ENCODE measurements around the gene TTYH1.

Gene TTYH1

DNA sequence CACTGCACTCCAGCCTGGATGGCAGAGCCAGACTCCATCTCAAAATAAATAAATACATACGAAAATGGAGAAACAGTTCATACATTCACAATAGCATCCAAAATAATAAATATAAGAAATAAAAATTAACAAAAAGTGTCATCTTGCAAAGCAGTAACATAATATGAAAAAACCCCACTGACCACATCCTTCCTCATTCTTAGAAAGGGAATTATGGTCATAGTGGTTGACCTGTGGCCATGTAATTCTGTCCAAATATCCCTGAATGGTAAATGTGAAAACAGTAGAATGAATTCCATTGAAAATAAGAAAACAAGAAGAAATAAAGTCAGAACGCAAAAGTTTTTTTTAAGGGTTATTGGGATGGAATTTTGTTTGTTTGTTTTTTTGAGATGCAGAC, 64.8 kb downstream of the TTYH1 start:
- ATAC-seq, result no peak
- no peak for TF ChIP-seq ARNTL (CRISPR knock-in tag; IDR thresholded peaks at IDR 0.05; ENCODE audit: borderline replicate concordance, low read depth)
- no peak for TF ChIP-seq RARB (CRISPR knock-in tag; IDR thresholded peaks at IDR 0.05)
- no peak for TF ChIP-seq ZNF70 (CRISPR knock-in tag; IDR thresholded peaks at IDR 0.05)
- no peak for TF ChIP-seq BACH2 (CRISPR knock-in tag; IDR thresholded peaks at IDR 0.05; ENCODE audit: borderline replicate concordance)
- TF ChIP-seq PPARA (CRISPR knock-in tag; IDR thresholded peaks at IDR 0.05; ENCODE audit: borderline replicate concordance), result no peak
- TF ChIP-seq ZFP30 (CRISPR knock-in tag; IDR thresholded peaks at IDR 0.05), result no peak
- no peak for TF ChIP-seq CSRNP3 (CRISPR knock-in tag; IDR thresholded peaks at IDR 0.05)
- no peak for TF ChIP-seq ZNF8 (CRISPR knock-in tag; IDR thresholded peaks at IDR 0.05)
- TF ChIP-seq ZC3H10 (CRISPR knock-in tag; IDR thresholded peaks at IDR 0.05), result no peak
- no peak for TF ChIP-seq POU6F1 (CRISPR knock-in tag; IDR thresholded peaks at IDR 0.05; ENCODE audit: borderline replicate concordance, low read depth)
- TF ChIP-seq ESRRG (CRISPR knock-in tag; IDR thresholded peaks at IDR 0.05), result no peak
- no peak for TF ChIP-seq TOX (CRISPR knock-in tag; IDR thresholded peaks at IDR 0.05; ENCODE audit: borderline replicate concordance)
- TF ChIP-seq, protein P1, sequence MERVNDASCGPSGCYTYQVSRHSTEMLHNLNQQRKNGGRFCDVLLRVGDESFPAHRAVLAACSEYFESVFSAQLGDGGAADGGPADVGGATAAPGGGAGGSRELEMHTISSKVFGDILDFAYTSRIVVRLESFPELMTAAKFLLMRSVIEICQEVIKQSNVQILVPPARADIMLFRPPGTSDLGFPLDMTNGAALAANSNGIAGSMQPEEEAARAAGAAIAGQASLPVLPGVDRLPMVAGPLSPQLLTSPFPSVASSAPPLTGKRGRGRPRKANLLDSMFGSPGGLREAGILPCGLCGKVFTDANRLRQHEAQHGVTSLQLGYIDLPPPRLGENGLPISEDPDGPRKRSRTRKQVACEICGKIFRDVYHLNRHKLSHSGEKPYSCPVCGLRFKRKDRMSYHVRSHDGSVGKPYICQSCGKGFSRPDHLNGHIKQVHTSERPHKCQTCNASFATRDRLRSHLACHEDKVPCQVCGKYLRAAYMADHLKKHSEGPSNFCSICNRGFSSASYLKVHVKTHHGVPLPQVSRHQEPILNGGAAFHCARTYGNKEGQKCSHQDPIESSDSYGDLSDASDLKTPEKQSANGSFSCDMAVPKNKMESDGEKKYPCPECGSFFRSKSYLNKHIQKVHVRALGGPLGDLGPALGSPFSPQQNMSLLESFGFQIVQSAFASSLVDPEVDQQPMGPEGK (CRISPR knock-in tag; IDR thresholded peaks at IDR 0.05; ENCODE audit: borderline replicate concordance), result no peak

- ATAC-seq, result peak; percentile 70
- no peak for TF ChIP-seq CSDC2 (CRISPR knock-in tag; IDR thresholded peaks at IDR 0.05)
- no peak for TF ChIP-seq ESRRG (CRISPR knock-in tag; IDR thresholded peaks at IDR 0.05)
- TF ChIP-seq TCF4 (CRISPR knock-in tag; IDR thresholded peaks at IDR 0.05; ENCODE audit: borderline replicate concordance), result no peak
- no peak for TF ChIP-seq ZNF8 (CRISPR knock-in tag; IDR thresholded peaks at IDR 0.05)
- TF ChIP-seq RARB (CRISPR knock-in tag; IDR thresholded peaks at IDR 0.05), result no peak
- TF ChIP-seq ZFP30 (CRISPR knock-in tag; IDR thresholded peaks at IDR 0.05), result no peak
- no peak for TF ChIP-seq BACH2 (CRISPR knock-in tag; IDR thresholded peaks at IDR 0.05; ENCODE audit: borderline replicate concordance)
- TF ChIP-seq POU6F1 (CRISPR knock-in tag; IDR thresholded peaks at IDR 0.05; ENCODE audit: borderline replicate concordance, low read depth), result no peak
- TF ChIP-seq, protein P2, sequence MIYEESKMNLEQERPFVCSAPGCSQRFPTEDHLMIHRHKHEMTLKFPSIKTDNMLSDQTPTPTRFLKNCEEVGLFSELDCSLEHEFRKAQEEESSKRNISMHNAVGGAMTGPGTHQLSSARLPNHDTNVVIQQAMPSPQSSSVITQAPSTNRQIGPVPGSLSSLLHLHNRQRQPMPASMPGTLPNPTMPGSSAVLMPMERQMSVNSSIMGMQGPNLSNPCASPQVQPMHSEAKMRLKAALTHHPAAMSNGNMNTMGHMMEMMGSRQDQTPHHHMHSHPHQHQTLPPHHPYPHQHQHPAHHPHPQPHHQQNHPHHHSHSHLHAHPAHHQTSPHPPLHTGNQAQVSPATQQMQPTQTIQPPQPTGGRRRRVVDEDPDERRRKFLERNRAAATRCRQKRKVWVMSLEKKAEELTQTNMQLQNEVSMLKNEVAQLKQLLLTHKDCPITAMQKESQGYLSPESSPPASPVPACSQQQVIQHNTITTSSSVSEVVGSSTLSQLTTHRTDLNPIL (CRISPR knock-in tag; IDR thresholded peaks at IDR 0.05; ENCODE audit: low read depth), result no peak
- no peak for TF ChIP-seq ZFP3 (CRISPR knock-in tag; IDR thresholded peaks at IDR 0.05)
- no peak for TF ChIP-seq GLIS3 (CRISPR knock-in tag; IDR thresholded peaks at IDR 0.05)
- no peak for TF ChIP-seq ZC3H10 (CRISPR knock-in tag; IDR thresholded peaks at IDR 0.05)
- TF ChIP-seq ZNF70 (CRISPR knock-in tag; IDR thresholded peaks at IDR 0.05), result no peak
- no peak for TF ChIP-seq ZNF565 (CRISPR knock-in tag; conservative IDR thresholded peaks at IDR 0.05; ENCODE audit: low read depth)
- no peak for TF ChIP-seq TOX (CRISPR knock-in tag; IDR thresholded peaks at IDR 0.05; ENCODE audit: borderline replicate concordance)
- no peak for TF ChIP-seq TSHZ2 (CRISPR knock-in tag; IDR thresholded peaks at IDR 0.05)
- no peak for TF ChIP-seq ISL1 (CRISPR knock-in tag; IDR thresholded peaks at IDR 0.05)
- TF ChIP-seq CSRNP3 (CRISPR knock-in tag; IDR thresholded peaks at IDR 0.05), result no peak
- no peak for TF ChIP-seq OSR1 (CRISPR knock-in tag; IDR thresholded peaks at IDR 0.05)
- TF ChIP-seq SNAI2 (CRISPR knock-in tag; IDR thresholded peaks at IDR 0.05), result no peak
Measured at GRCh38 chr19:54481326-54481930, 66.2 kb downstream of the TTYH1 start.
